NCI-H748 treated with DMSO at 0.1 percent for 48 hours (cell line): ENCODE results near the gene OR5K2.

ENCODE experiments used
- DNase-seq: peaks from one replicate; lab custom pipeline; 2025; lab: John Stamatoyannopoulos, UW

The OR5K2 gene

DNA sequence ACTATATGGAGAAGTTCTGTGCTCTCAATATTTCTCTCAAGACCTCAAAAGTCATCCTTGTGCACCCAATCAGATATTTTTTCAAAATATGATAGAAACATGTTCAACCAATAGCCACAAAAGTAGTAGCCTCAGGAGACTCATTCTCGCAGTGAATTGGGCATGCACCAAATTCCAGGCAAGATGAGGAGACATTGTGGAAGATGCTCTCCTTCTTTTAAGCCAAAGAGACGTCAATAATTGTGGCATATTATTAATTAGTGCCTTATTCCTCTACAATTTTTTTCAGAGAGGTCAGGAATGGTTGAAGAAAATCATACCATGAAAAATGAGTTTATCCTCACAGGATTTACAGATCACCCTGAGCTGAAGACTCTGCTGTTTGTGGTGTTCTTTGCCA lies at the start of gene OR5K2:
TSS of gene OR5K2 (plus strand) at position 301 of the 400 bp plus-strand sequence. CDS start at position 301, 0 bp downstream.
- DNase-seq: no peak

- DNase-seq: no peak
These were observed 47.8 kb upstream of the OR5K2 start for GRCh38 chr3:98449606-98450193.

GRCh38 chr3:98450372-98450771 lies 47.1 kb upstream of the OR5K2 start:
- DNase-seq: no peak

- no peak for DNase-seq
These were observed 43.7 kb upstream of the OR5K2 start for GRCh38 chr3:98453827-98454226.

DNA sequence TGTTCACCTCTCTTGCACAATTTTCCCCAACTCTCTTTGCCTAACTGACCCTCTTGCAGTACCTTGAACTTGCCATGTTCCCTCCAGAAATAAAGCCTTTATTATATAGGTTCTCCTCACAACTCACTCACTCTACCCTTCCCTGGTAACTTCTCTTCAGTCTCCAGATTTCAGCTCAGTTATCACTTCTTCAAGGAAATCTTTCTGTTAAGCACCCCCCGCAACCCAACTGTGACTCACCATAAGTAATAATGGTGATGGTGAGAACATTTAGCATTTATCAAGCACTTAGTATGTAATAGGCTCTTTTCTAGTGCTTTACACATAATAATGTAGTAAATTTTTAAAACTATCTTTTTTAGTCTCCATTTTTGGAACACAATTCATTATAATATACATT lies 42.6 kb upstream of the OR5K2 start:
- no peak for DNase-seq

DNA sequence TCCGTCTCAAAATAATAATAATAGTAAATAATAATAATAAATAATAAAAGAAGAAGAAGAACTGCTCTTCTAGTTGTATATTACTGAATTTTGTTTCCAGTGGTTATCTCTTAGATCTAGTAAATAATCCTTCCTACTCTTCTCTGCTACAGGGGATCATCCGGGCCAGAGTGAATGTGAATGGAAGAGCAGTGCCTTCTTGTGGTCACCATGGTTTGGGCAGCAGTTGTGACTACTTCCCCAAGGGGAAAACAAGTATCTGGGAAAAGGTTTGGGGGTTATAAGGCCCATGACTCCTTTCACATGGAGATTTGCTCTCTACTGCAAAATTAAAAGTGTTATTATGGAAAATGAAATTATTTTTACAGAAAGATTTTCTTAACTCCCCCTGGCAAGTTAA lies 39.9 kb upstream of the OR5K2 start:
- DNase-seq: no peak

DNA sequence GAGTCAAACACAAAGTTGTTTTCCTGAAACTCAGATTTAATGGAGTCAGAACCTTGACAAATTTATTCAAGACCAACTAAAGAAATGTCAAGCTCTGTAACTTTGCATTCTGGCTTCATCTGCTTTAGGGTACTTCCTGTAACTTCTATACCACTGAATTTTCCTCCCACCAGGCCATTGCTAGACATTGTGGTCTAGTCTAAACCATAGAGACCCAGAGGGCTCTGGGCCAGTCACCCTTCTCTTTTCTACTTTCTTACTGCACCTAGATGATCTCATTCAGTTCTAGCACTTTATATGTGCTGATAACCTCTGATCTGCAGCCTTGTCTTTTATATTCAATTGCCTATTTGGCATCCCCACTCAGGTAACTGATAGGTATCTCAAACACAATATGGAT lies 37.3 kb upstream of the OR5K2 start:
- DNase-seq: no peak

DNA sequence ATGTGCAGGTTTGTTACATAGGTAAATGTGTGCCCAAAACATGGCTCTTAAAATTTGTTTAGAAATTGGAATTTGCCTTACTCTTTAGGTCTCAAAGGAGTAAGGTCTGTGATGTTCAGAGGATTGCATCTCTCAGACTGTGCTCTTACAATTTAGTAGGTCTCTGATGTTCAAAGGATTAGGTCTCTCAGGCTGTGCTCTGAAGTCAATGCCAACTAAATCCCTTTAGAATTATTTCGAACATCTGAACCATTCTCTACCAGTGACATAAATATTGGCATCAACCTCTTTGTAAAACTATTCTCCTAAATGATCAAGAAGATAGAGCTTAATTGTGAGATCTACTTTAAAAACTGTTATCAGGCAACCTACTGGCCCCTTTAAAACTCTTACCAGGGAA lies 34.6 kb upstream of the OR5K2 start, which contains the start of gene OR5K1:
TSS of gene OR5K1 (plus strand) at position 301 of the 400 bp plus-strand sequence. CDS start 6,376 bp downstream, outside the sequence.
- DNase-seq: no peak

DNA sequence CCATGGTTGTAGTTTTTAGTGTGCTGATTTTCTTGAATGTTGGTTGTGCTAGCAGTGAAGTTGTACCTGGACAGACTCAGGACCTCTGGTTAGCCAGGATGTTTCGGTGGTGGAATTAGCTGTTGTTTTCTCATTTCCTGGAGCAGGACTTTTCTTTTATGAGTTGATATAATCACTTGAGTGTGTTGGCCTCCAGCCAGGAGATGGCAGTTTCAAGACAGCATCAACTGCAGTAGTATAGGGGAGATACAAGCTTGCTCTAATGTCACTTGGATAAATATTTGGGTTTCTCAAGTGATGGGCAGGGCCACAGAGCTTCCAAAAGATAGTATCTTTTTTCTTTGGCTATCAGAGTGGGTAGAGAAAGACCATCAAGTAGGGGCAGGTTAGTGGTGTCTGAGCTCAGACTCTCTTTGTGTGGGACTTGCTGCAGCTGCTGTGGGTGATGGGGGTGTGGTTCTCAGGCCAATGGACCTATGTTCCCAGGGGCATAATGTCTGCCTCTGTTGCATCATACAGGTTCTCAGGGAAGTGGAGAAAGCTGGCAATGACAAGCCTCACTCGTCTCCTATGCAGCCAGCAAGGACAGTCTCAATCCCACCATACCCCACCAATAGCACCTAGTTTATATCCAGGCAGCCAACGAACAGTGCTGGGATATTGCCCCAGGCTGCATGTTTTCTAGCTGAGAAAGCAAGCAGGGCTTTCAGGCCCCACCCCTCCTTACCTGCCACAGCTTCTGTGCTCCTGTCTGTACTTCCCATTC lies 14.6 kb upstream of the OR5K2 start:
- no peak for DNase-seq

- no peak for DNase-seq
These were observed 13.9 kb upstream of the OR5K2 start for GRCh38 chr3:98483626-98484025.

DNA sequence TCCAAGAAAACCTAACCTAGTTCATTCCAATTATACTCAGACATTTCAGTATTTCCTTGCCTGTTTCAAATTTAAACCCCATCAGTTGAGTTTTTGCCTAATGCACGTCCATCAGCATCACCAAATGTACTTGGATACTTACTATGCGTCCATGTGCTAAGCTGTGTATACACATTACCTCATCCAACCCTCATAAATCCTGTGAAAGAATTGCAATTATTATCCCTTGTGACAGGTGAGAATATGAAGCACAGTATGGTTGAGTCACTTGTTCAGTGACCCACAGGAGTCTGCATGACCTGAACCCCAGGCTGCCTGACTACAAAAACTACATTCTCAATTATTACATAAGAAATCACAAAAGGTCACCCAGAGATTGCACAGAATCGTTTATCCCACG lies 2.5 kb downstream of the OR5K2 start:
- no peak for DNase-seq

- no peak for DNase-seq
These were observed 3.8 kb downstream of the OR5K2 start for GRCh38 chr3:98501270-98501669.

- no peak for DNase-seq
These were observed 4.5 kb downstream of the OR5K2 start for GRCh38 chr3:98501863-98502576.

GRCh38 chr3:98504539-98504938 lies 7.1 kb downstream of the OR5K2 start:
- no peak for DNase-seq

- no peak for DNase-seq
These were observed 11.1 kb downstream of the OR5K2 start for GRCh38 chr3:98508582-98508981.

- DNase-seq: no peak
These were observed 15.1 kb downstream of the OR5K2 start for GRCh38 chr3:98512576-98512975.

DNA sequence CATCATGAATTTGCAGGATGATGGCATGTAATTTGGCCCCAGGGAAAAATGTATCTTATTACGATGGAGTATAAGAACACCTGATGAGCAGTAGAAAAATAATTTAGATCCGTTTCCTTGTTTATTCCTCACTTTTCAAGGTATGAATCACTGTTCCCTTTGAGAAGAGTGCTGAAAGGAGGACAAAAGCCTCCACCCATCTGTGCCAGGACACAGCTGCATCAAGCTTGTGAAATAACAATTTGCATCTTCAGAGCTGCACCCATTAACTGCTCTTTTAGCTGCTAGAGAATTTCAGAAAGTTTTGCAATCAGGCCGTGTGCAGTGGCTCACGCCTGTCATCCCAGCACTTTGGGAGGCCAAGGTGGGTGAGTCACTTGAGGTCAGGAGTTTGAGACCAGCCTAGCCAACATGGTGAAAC lies 15.6 kb downstream of the OR5K2 start:
- DNase-seq: no peak

DNA sequence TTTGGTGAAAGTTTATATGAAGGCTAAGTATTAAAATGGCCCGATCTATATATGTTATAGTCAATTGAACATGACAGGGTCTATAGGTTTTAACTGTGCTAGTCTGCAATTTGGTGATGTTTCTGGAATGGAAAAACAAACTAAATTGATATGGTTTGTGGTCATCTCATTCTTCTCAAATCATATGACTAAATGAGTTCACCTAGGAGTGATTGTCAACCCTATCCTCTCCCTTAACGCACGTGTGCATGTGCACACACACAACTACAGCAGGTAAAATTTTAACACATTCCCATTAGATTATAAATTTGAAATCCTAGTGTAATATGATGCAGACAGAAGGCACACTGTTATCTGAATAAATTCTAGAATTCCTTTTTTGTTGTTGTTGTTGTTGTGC lies 16.3 kb downstream of the OR5K2 start:
- DNase-seq: no peak

DNA sequence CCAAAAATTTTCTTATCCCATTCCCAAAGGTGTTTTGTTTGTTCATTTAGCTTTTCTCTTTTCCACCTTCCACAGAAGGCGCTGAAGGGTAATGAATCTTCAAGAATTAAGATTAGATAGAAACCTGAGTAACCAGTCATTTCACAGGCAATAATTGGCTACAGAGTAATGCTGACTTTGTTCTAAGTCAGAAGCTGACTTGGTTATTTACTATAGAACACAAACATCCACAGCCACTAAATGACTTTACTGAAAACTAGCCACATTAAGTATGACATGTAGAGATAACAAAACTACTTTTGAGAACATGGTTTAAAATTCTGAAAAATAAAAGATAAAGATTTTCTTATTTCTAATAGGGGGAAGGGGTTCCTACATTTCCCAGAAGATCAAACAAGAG lies 17.5 kb downstream of the OR5K2 start:
- no peak for DNase-seq

DNA sequence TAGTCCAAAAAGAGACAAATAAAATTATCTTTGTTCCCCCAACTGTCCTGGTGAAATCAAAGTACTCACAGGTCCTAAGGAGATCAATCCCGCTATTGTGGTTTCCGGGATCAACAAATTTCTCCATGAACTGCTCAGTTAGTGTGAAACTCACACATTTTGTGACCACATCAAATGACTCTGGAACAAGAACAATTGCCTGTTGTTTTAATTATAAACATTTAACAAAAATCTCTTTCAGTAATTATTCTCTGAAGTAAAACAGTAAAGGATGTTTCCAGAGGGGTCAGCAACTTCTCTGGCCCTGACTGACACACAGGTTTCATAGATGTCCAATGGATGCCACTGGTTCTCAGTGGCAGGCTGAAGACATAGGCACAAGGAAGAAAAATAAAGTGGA lies 21.3 kb downstream of the OR5K2 start:
- no peak for DNase-seq

DNA sequence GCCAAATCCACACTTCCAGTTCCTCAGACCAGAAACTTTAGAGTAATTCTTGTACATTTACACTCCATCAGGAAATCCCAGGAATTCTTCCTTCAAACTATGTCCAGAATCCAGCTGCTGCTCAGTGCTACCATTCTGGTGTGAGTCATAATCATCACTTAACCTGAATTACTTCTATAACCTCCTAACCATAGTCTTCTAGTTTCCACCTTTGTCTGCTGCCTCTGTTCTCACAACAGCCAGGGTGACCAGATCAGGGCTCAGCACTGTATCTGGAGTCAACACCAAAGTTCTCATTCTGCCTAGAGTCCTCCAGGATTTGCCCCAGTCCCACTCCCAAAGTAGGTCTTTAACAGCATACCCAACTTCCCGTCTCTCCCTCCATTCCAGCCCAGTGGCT lies 21.9 kb downstream of the OR5K2 start:
- no peak for DNase-seq

GRCh38 chr3:98521897-98522543 lies 24.5 kb downstream of the OR5K2 start:
- no peak for DNase-seq
